Fibroblast of skin of left quadriceps (primary cell): ENCODE results near the gene USP38.
"Not testable (repeated sequence)": the region's sequence is repeated elsewhere in the genome, so short reads cannot be mapped to it uniquely, and the experiment has no call there.

Experiments used
- DNase-seq, 2 experiments: peaks; one replicate each; pipeline ENCODE4 v3.0.0-alpha.2; 2013; ENCODE audit warnings: low read depth in 2 of 2

USP38 gene

GRCh38 chr4:143184503-143185252 is at the start of gene USP38:
USP38 (plus strand) TSS chr4:143184917; CDS start chr4:143185451, 534 bp downstream.
- peak; percentile 70 for DNase-seq

GRCh38 chr4:143135358-143135757 is 49.4 kb upstream of the USP38 start:
- DNase-seq: no peak

- DNase-seq: no peak
These were observed 44.0 kb upstream of the USP38 start for GRCh38 chr4:143140696-143141095.

- DNase-seq: no peak
These were observed 36.2 kb upstream of the USP38 start for GRCh38 chr4:143148521-143148920.

GRCh38 chr4:143156853-143157252 is 27.9 kb upstream of the USP38 start:
- no peak for DNase-seq

GRCh38 chr4:143163614-143164013 is 21.1 kb upstream of the USP38 start:
- DNase-seq: no peak

- DNase-seq: not testable (repeated sequence)
These were observed 18.0 kb upstream of the USP38 start for GRCh38 chr4:143166722-143167121.

GRCh38 chr4:143178923-143179322 is 5.8 kb upstream of the USP38 start:
- no peak for DNase-seq

- DNase-seq: no peak
These were observed 1.1 kb upstream of the USP38 start for GRCh38 chr4:143183513-143184216.

GRCh38 chr4:143184217-143184502 is 557 bp upstream of the USP38 start:
- no peak for DNase-seq

- DNase-seq: no peak
These were observed 763 bp downstream of the USP38 start for GRCh38 chr4:143185253-143186107.

GRCh38 chr4:143186212-143186611 is 1.5 kb downstream of the USP38 start:
- DNase-seq: no peak

- no peak for DNase-seq
These were observed 1.9 kb downstream of the USP38 start for GRCh38 chr4:143186649-143187048.

GRCh38 chr4:143188136-143189088 is 3.7 kb downstream of the USP38 start:
- DNase-seq: no peak

- DNase-seq: no peak
These were observed 4.8 kb downstream of the USP38 start for GRCh38 chr4:143189528-143189927.

GRCh38 chr4:143195581-143195980 is 10.9 kb downstream of the USP38 start:
- DNase-seq: no peak

- no peak for DNase-seq
These were observed 11.6 kb downstream of the USP38 start for GRCh38 chr4:143196323-143196722.

GRCh38 chr4:143199503-143199902 is 14.8 kb downstream of the USP38 start:
- DNase-seq: no peak

- DNase-seq: peak in 1 of 2 experiments; percentile 14
These were observed 18.1 kb downstream of the USP38 start for GRCh38 chr4:143202824-143203223.

GRCh38 chr4:143203577-143203976 is 18.9 kb downstream of the USP38 start:
- no peak for DNase-seq

GRCh38 chr4:143207555-143207954 is 22.8 kb downstream of the USP38 start:
- DNase-seq: peak; percentile 8 to 9
